GM12874 (cell line): ENCODE results near the gene GSPT1.

Experiments used
- CTCF ChIP-seq: IDR thresholded peaks from 2 replicates; pipeline ENCODE4 v1.5.1; 2011; ENCODE audit warnings: low read depth, mild to moderate bottlenecking, control low read depth, low read length, moderate library complexity; ENCODE audit not compliant: insufficient read depth

GSPT1 gene

DNA sequence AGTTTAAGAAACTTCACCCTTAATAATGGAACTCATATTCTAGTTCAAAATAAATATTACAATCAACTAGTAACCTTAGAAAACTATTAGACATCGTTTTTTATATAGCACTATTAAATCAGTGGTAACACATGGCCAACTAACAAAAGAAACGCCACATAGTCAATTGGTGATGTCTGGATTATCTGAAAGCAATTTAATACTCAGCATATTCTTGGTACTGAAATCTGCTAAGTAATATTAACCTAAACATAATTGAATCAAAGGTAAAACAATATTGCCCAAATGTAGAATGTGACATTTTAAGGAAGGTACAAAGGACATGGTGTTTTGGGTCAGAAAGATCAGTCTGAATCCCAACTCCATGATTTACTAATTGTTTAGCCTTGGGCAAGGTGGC lies 53.3 kb downstream of the GSPT1 start:
- no peak for TF ChIP-seq CTCF

- TF ChIP-seq CTCF: no peak
These were observed 58.6 kb downstream of the GSPT1 start for GRCh38 chr16:11857161-11857560.

DNA sequence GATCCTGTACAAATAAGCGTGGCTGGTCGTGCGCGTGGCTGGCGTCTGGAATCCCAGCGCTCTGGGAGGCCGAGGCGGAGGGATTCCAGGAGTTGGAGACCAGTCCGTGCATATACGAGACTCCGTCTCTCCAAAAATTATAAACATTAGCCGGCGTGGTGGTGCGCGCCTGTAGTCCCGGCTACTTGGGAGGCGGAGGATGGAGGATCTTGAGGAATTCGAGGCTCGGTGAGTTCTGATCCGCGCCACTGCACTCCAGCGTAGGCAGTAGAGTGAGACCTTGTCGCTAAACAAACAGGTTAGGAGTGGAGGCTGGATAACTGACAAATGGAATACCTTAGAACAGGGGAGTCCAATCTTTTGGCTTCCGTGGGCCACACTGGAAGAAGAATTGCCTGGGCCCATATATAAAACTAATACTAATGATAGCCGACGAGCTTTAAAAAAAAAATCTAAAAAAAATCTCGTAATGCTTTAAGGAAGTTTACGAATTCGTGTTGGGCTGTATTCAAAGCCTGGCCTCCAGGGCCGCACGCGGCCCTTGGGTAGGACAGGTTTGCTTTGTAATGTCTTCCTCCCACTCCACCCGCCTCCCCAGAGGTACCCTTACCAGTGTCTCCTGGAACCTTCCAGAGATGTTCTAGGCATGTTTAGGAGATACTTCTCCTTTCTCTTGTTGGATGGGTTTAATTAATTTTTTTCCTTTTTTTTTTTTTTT lies 63.5 kb downstream of the GSPT1 start:
- TF ChIP-seq CTCF: no peak

GRCh38 chr16:11851294-11852091 lies 64.3 kb downstream of the GSPT1 start, which contains the start of gene RSL1D1:
RSL1D1 (minus strand) TSS chr16:11851542; CDS start chr16:11851512, 30 bp downstream.
- no peak for TF ChIP-seq CTCF

- no peak for TF ChIP-seq CTCF
These were observed 66.9 kb downstream of the GSPT1 start for GRCh38 chr16:11848842-11849241.

GRCh38 chr16:11844499-11844898 lies 71.3 kb downstream of the GSPT1 start:
- no peak for TF ChIP-seq CTCF

DNA sequence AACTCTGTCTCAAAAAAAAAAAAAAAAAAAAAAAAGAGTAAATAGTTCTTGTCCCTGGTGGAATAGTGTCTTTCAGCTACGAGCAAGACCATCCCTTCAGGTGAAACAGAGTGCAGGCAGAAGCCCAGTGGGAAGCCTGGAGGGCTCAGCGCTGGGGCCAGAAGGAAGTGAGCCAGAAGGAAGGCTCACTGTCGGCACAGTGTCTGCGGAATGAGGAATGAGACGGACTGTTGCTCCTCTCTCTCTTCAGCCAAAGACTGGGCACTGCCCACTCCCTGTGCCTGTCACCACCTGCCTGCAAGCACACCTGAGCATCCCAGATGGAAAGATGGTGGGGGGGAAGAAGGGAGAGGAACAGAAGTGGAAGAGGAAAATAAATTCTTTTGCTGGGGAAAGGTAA lies 71.9 kb downstream of the GSPT1 start:
- TF ChIP-seq CTCF: no peak
